ENCODE data around the gene COL24A1.
"Not testable (repeated sequence)": the region's sequence is repeated elsewhere in the genome, so short reads cannot be mapped to it uniquely, and the experiment has no call there.

The COL24A1 gene

DNA sequence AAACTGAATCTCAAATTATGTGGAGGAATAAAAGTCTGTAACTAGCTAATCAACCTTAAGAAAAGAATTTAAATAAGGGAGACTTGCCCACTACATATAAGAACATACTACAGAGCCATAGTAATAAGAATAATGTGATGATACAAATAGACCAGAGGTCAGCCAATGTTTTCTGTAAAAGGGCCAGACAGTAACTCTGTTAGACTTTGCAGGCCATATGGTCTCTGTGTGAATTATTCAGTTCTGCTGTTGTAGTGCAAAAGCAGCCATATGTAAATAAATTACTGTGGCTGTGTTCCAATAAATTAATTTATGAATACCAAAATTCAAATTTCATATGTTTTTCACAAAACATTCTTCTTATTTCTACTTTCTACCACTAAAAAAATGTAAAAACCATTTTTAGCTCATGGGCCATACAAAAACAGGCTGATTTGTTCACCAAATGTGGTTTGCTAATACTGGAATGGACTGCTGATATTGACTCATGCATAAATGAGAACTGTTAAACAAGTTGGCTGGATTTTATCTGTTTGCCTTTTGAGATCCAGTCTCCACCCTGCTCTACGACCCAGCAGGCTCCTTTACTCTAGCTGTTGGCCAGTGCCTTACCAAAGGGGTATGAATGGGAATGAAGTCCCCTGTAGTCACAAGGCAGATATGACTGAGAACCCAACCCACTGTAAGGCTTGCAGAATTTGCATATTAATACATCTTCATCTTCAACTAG, 350.2 kb downstream of the COL24A1 start:
- Histone ChIP-seq H4K8ac (ENCODE audit: low read depth, low read length) (no peak overlapping the region), H3K9ac (ENCODE audit: low read length) (no peak overlapping the region), H3K4me2 (ENCODE audit: low read length) (no peak overlapping the region), H4K5ac (ENCODE audit: low read length) (no peak overlapping the region), H3K79me2 (ENCODE audit: control insufficient read depth, insufficient read depth, low read length) (no peaks in the 10 kb centered on the region), H2AK5ac (ENCODE audit: low read length) (no peak overlapping the region), H3K27ac (ENCODE audit: low read depth, low read length) (no peak overlapping the region), H3K4ac (ENCODE audit: low read depth, low read length) (no peak overlapping the region), H3K4me3 (ENCODE audit: low read length) (no peak overlapping the region), H3K56ac (ENCODE audit: low read length) (no peak overlapping the region), H2BK15ac (replicated peaks; ENCODE audit: low read depth) (no peak overlapping the region), H3K27me3 (ENCODE audit: insufficient read depth, low read length, poor library complexity) (no peaks in the 10 kb centered on the region), H3K18ac (ENCODE audit: low read length) (no peak overlapping the region), H3K4me1 (ENCODE audit: control insufficient read depth, low read depth, low read length) (no peaks in the 10 kb centered on the region), H2BK120ac (ENCODE audit: low read depth, low read length) (no peak overlapping the region), H3K79me1 (ENCODE audit: low read length) (no peaks in the 10 kb centered on the region), H3K23ac (ENCODE audit: low read length) (no peak overlapping the region), H2BK5ac (ENCODE audit: low read length) (no peak overlapping the region), H3K36me3 (ENCODE audit: control insufficient read depth, insufficient read depth, low read length) (no peaks in the 10 kb centered on the region)
- no peak for DNase-seq
- WGBS (ENCODE audit: extremely low coverage, insufficient coverage, low lambda C conversion rate) = no CpG with 5 or more reads among the region's 1 CpG

DNA sequence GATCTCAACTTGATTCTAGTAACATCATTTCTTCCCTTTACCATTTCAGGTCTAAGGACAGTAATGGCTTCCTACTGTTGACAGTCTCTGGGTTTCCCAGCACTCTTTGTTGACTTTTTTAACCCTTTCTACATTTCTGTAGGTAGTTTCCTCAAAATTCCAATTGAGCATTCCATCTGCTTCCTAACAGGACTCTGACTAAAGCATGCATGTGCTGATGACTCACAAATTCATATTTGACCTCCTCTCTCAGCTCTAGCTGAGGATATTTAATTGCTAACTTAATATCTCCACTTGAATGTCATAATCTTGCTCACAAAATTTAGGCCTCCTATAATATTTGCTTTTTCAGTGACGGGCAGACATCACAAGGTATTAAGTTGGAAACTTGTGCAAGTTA, 355.1 kb downstream of the COL24A1 start:
- DNase-seq = no peak
- Histone ChIP-seq H3K56ac (ENCODE audit: low read length) (no peak overlapping the region), H2AK5ac (ENCODE audit: low read length) (no peak overlapping the region), H2BK120ac (ENCODE audit: low read depth, low read length) (no peak overlapping the region), H3K27me3 (ENCODE audit: insufficient read depth, low read length, poor library complexity) (no peaks in the 10 kb centered on the region), H3K4me3 (ENCODE audit: low read length) (no peak overlapping the region), H3K36me3 (ENCODE audit: control insufficient read depth, insufficient read depth, low read length) (no peaks in the 10 kb centered on the region), H3K27ac (ENCODE audit: low read depth, low read length) (no peak overlapping the region), H2BK5ac (ENCODE audit: low read length) (no peak overlapping the region), H3K4me1 (ENCODE audit: control insufficient read depth, low read depth, low read length) (no peaks in the 10 kb centered on the region), H3K79me2 (ENCODE audit: control insufficient read depth, insufficient read depth, low read length) (no peaks in the 10 kb centered on the region), H3K4ac (ENCODE audit: low read depth, low read length) (no peak overlapping the region), H3K9ac (ENCODE audit: low read length) (no peak overlapping the region), H4K5ac (ENCODE audit: low read length) (no peak overlapping the region), H4K8ac (ENCODE audit: low read depth, low read length) (no peak overlapping the region), H3K79me1 (ENCODE audit: low read length) (no peaks in the 10 kb centered on the region), H2BK15ac (replicated peaks; ENCODE audit: low read depth) (no peak overlapping the region), H3K4me2 (ENCODE audit: low read length) (no peak overlapping the region), H3K18ac (ENCODE audit: low read length) (no peak overlapping the region), H3K23ac (ENCODE audit: low read length) (no peak overlapping the region)
- no CpG with 5 or more reads among the region's 1 CpG for WGBS (ENCODE audit: extremely low coverage, insufficient coverage, low lambda C conversion rate)

DNA sequence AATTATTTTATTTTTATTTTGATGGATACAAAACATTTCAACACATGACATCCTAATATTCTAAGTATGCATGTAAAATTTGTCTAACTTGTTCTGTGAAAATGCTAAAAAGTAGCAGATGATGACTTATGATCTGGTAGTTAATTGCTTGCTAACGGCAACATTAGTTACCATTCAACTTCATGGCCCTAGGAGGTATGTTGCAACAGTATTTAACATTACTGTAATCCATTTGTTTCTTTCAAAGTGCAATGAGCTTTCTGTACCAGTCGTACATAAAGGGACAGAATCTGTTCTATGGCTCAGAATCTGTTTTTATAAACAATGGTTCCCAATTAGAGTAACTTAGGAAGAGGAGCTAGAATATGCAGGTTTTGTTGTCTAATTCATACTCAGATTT, 356.8 kb downstream of the COL24A1 start:
- no CpG with 5 or more reads among the region's 2 CpGs for WGBS (ENCODE audit: extremely low coverage, insufficient coverage, low lambda C conversion rate)
- no peak overlapping the region for H2BK15ac ChIP-seq (replicated peaks; ENCODE audit: low read depth)

DNA sequence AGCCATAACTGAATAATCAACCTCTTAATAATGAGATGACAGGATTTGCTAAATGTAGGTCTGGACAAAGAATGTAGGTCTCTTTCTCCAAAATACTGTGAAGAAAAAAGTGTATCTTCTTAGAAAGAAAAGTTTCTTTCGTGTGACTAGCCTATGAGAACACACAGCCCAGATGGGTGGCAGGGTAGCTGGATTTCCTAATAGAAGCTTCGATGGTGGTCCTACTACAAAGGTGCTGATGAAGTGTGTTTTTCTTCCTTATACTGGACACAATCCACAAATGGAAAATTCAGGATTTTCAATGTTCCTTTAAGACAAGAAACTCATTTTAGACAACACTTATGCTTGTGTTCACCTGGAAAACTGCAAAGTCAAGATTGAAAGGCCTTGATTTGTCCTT, 358.2 kb downstream of the COL24A1 start:
- H3K56ac ChIP-seq (ENCODE audit: low read length) = no peak overlapping the region
- H2BK15ac ChIP-seq (replicated peaks; ENCODE audit: low read depth) = no peak overlapping the region
- H3K4ac ChIP-seq (ENCODE audit: low read depth, low read length) = no peak overlapping the region
- no peaks in the 10 kb centered on the region for H3K79me2 ChIP-seq (ENCODE audit: control insufficient read depth, insufficient read depth, low read length)
- H4K8ac ChIP-seq (ENCODE audit: low read depth, low read length) = no peak overlapping the region
- H3K4me2 ChIP-seq (ENCODE audit: low read length) = no peak overlapping the region
- H3K79me1 ChIP-seq (ENCODE audit: low read length) = no peaks in the 10 kb centered on the region
- no peak overlapping the region for H3K4me3 ChIP-seq (ENCODE audit: low read length)
- H2BK5ac ChIP-seq (ENCODE audit: low read length) = no peak overlapping the region
- H3K23ac ChIP-seq (ENCODE audit: low read length) = no peak overlapping the region
- H2AK5ac ChIP-seq (ENCODE audit: low read length) = no peak overlapping the region
- no peaks in the 10 kb centered on the region for H3K4me1 ChIP-seq (ENCODE audit: control insufficient read depth, low read depth, low read length)
- no peak overlapping the region for H3K18ac ChIP-seq (ENCODE audit: low read length)
- H3K27ac ChIP-seq (ENCODE audit: low read depth, low read length) = no peak overlapping the region
- DNase-seq = no peak
- H3K27me3 ChIP-seq (ENCODE audit: insufficient read depth, low read length, poor library complexity) = no peaks in the 10 kb centered on the region
- WGBS (ENCODE audit: extremely low coverage, insufficient coverage, low lambda C conversion rate) = no CpG with 5 or more reads among the region's 2 CpGs
- H4K5ac ChIP-seq (ENCODE audit: low read length) = no peak overlapping the region
- no peak overlapping the region for H3K9ac ChIP-seq (ENCODE audit: low read length)
- H2BK120ac ChIP-seq (ENCODE audit: low read depth, low read length) = no peak overlapping the region
- no peaks in the 10 kb centered on the region for H3K36me3 ChIP-seq (ENCODE audit: control insufficient read depth, insufficient read depth, low read length)

More for the DNA sequence above, 356.8 kb downstream of the COL24A1 start:
- H3K9ac ChIP-seq (ENCODE audit: low read length) = no peak overlapping the region
- no peak overlapping the region for H4K5ac ChIP-seq (ENCODE audit: low read length)
- no peaks in the 10 kb centered on the region for H3K4me1 ChIP-seq (ENCODE audit: control insufficient read depth, low read depth, low read length)
- no peak overlapping the region for H3K4ac ChIP-seq (ENCODE audit: low read depth, low read length)
- H2BK120ac ChIP-seq (ENCODE audit: low read depth, low read length) = no peak overlapping the region
- H3K36me3 ChIP-seq (ENCODE audit: control insufficient read depth, insufficient read depth, low read length) = no peaks in the 10 kb centered on the region
- no peak overlapping the region for H3K56ac ChIP-seq (ENCODE audit: low read length)
- H3K4me2 ChIP-seq (ENCODE audit: low read length) = no peak overlapping the region
- H3K23ac ChIP-seq (ENCODE audit: low read length) = no peak overlapping the region
- no peak for DNase-seq
- no peak overlapping the region for H4K8ac ChIP-seq (ENCODE audit: low read depth, low read length)
- H2AK5ac ChIP-seq (ENCODE audit: low read length) = no peak overlapping the region
- no peaks in the 10 kb centered on the region for H3K79me1 ChIP-seq (ENCODE audit: low read length)
- no peak overlapping the region for H3K18ac ChIP-seq (ENCODE audit: low read length)
- H3K27me3 ChIP-seq (ENCODE audit: insufficient read depth, low read length, poor library complexity) = no peaks in the 10 kb centered on the region
- no peak overlapping the region for H2BK5ac ChIP-seq (ENCODE audit: low read length)
- H3K79me2 ChIP-seq (ENCODE audit: control insufficient read depth, insufficient read depth, low read length) = no peaks in the 10 kb centered on the region
- H3K4me3 ChIP-seq (ENCODE audit: low read length) = no peak overlapping the region
- H3K27ac ChIP-seq (ENCODE audit: low read depth, low read length) = no peak overlapping the region

DNA sequence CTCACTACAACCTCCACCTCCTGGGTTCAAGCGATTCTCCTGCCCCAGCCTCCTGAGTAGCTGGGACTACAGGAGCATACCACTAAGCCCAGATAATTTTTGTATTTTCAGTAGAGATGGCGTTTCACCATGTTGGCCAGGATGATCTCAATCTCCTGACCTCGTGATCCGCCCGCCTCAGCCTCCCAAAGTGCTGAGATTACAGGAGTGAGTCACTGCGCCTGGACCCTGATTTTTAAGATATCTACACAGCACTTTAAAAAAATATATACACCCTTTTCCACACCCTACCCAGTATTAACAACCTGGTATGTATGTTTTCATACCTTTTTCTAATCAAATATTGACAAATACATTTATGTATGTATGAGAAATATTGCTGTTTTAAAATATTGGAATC, 379.6 kb downstream of the COL24A1 start:
- not testable (repeated sequence) for H2BK15ac ChIP-seq (replicated peaks; ENCODE audit: low read depth); H3K56ac ChIP-seq (ENCODE audit: low read length); H3K79me2 ChIP-seq (ENCODE audit: control insufficient read depth, insufficient read depth, low read length); H2AK5ac ChIP-seq (ENCODE audit: low read length); H3K27ac ChIP-seq (ENCODE audit: low read depth, low read length); H3K4me1 ChIP-seq (ENCODE audit: control insufficient read depth, low read depth, low read length); H3K4me2 ChIP-seq (ENCODE audit: low read length); H3K18ac ChIP-seq (ENCODE audit: low read length); H3K4me3 ChIP-seq (ENCODE audit: low read length); H3K27me3 ChIP-seq (ENCODE audit: insufficient read depth, low read length, poor library complexity); H2BK120ac ChIP-seq (ENCODE audit: low read depth, low read length); DNase-seq; H3K36me3 ChIP-seq (ENCODE audit: control insufficient read depth, insufficient read depth, low read length); H4K5ac ChIP-seq (ENCODE audit: low read length); H3K4ac ChIP-seq (ENCODE audit: low read depth, low read length); H3K23ac ChIP-seq (ENCODE audit: low read length); H3K9ac ChIP-seq (ENCODE audit: low read length); H2BK5ac ChIP-seq (ENCODE audit: low read length); H3K79me1 ChIP-seq (ENCODE audit: low read length); H4K8ac ChIP-seq (ENCODE audit: low read depth, low read length)
- WGBS (ENCODE audit: extremely low coverage, insufficient coverage, low lambda C conversion rate) = no CpG with 5 or more reads among the region's 6 CpGs

DNA sequence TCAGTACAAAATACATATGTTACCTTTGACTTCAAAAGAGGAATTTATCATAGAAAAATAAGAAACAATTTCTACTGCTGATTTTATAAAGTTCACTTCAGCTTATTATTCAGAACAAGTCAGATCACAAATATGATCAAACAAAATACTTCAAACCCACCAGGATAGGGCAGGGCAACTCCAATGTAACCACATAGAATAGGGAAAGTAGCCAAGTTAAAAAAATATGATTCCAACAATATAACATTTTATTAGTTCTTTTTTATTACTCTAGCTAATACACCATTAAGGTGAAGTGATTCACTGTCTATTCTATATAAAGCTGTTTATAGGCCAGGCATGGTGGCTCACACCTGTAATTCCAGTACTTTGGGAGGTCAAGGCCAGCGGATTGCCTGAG, 393.8 kb downstream of the COL24A1 start:
- no peak overlapping the region for H3K9ac ChIP-seq (ENCODE audit: low read length)
- H2BK15ac ChIP-seq (replicated peaks; ENCODE audit: low read depth) = no peak overlapping the region
- H3K4ac ChIP-seq (ENCODE audit: low read depth, low read length) = no peak overlapping the region
- no peak overlapping the region for H3K4me3 ChIP-seq (ENCODE audit: low read length)
- no peaks in the 10 kb centered on the region for H3K36me3 ChIP-seq (ENCODE audit: control insufficient read depth, insufficient read depth, low read length)
- H2BK120ac ChIP-seq (ENCODE audit: low read depth, low read length) = no peak overlapping the region
- H4K8ac ChIP-seq (ENCODE audit: low read depth, low read length) = no peak overlapping the region
- H3K79me2 ChIP-seq (ENCODE audit: control insufficient read depth, insufficient read depth, low read length) = no peaks in the 10 kb centered on the region
- H3K27ac ChIP-seq (ENCODE audit: low read depth, low read length) = no peak overlapping the region
- no peak overlapping the region for H3K4me2 ChIP-seq (ENCODE audit: low read length)
- no peak overlapping the region for H3K56ac ChIP-seq (ENCODE audit: low read length)
- H3K27me3 ChIP-seq (ENCODE audit: insufficient read depth, low read length, poor library complexity) = no peaks in the 10 kb centered on the region
- H3K18ac ChIP-seq (ENCODE audit: low read length) = no peak overlapping the region
- H3K79me1 ChIP-seq (ENCODE audit: low read length) = no peaks in the 10 kb centered on the region
- DNase-seq = no peak
- H2AK5ac ChIP-seq (ENCODE audit: low read length) = no peak overlapping the region
- H3K4me1 ChIP-seq (ENCODE audit: control insufficient read depth, low read depth, low read length) = no peaks in the 10 kb centered on the region
- no CpG with 5 or more reads among the region's 1 CpG for WGBS (ENCODE audit: extremely low coverage, insufficient coverage, low lambda C conversion rate)
- H2BK5ac ChIP-seq (ENCODE audit: low read length) = no peak overlapping the region
- H4K5ac ChIP-seq (ENCODE audit: low read length) = no peak overlapping the region
- no peak overlapping the region for H3K23ac ChIP-seq (ENCODE audit: low read length)

Data from mesendoderm (in vitro differentiated cells).